GM19025 (cell line): ENCODE results near the gene ABLIM2.

Experiments used
- ATAC-seq: cut with Tn5 transposase; IDR thresholded peaks from one replicate; pipeline ENCODE4 v1.9.1; 2021; ENCODE audit warnings: mild to moderate bottlenecking, low read depth, moderate library complexity; ENCODE audit not compliant: unreplicated experiment

The ABLIM2 gene

GRCh38 chr4:7971881-7972500 is 186.6 kb downstream of the ABLIM2 start:
- ATAC-seq = no peak

- no peak for ATAC-seq
Measured at GRCh38 chr4:7971159-7971631, 187.4 kb downstream of the ABLIM2 start.

GRCh38 chr4:7970361-7970946 is 188.2 kb downstream of the ABLIM2 start:
- no peak for ATAC-seq

GRCh38 chr4:7968262-7968896 is 190.2 kb downstream of the ABLIM2 start:
- no peak for ATAC-seq

- no peak for ATAC-seq
Measured at GRCh38 chr4:7967501-7968261, 190.9 kb downstream of the ABLIM2 start.

- ATAC-seq = no peak
Measured at GRCh38 chr4:7967063-7967440, 191.6 kb downstream of the ABLIM2 start.

GRCh38 chr4:7966281-7967062 is 192.1 kb downstream of the ABLIM2 start:
- ATAC-seq = no peak

GRCh38 chr4:7964890-7965662 is 193.5 kb downstream of the ABLIM2 start:
- ATAC-seq = no peak

- ATAC-seq = no peak
Measured at GRCh38 chr4:7964459-7964858, 194.2 kb downstream of the ABLIM2 start.

GRCh38 chr4:7963691-7964090 is 194.9 kb downstream of the ABLIM2 start:
- ATAC-seq = no peak

GRCh38 chr4:7962609-7963508 is 195.8 kb downstream of the ABLIM2 start:
- no peak for ATAC-seq

GRCh38 chr4:7960790-7961655 is 197.6 kb downstream of the ABLIM2 start:
- no peak for ATAC-seq

GRCh38 chr4:7960017-7960789 is 198.4 kb downstream of the ABLIM2 start:
- ATAC-seq = no peak

GRCh38 chr4:7959078-7959477 is 199.5 kb downstream of the ABLIM2 start:
- no peak for ATAC-seq

- no peak for ATAC-seq
Measured at GRCh38 chr4:7956934-7957656, 201.5 kb downstream of the ABLIM2 start.

- ATAC-seq = no peak
Measured at GRCh38 chr4:7956270-7956808, 202.3 kb downstream of the ABLIM2 start.
